Measurements from ENCODE around the gene PTCH2.
"Not testable (repeated sequence)": the region's sequence is repeated elsewhere in the genome, so short reads cannot be mapped to it uniquely, and the experiment has no call there.

Gene PTCH2

GRCh38 chr1:44811234-44811633 is 31.8 kb downstream of the PTCH2 start:
- H3K27ac ChIP-seq (ENCODE audit: low read depth, low read length), result no peak overlapping the region
- peaks cover 68% of the 10 kb centered on the region for H3K4me1 ChIP-seq (ENCODE audit: control insufficient read depth, low read length)
- TF ChIP-seq CTCF (IDR thresholded peaks at IDR 0.05; ENCODE audit: low read depth, low read length, poor library complexity, severe bottlenecking), result no peak
- no peak for TF ChIP-seq EZH2phosphoT487 (IDR thresholded peaks at IDR 0.05; ENCODE audit: borderline replicate concordance, low read length)
- H3K27me3 ChIP-seq (ENCODE audit: control insufficient read depth, low read length), result no peaks in the 10 kb centered on the region
- H3K9me3 ChIP-seq (ENCODE audit: control insufficient read depth, insufficient read depth, low read length), result no peaks in the 10 kb centered on the region
- H3F3A ChIP-seq (ENCODE audit: control insufficient read depth, insufficient read depth), result peaks cover 16% of the 10 kb centered on the region; the same call in 1 of the 2 replicates
- H3K9me2 ChIP-seq (replicated peaks; ENCODE audit: control insufficient read depth, low read length), result no peaks in the 10 kb centered on the region
- H3K79me2 ChIP-seq (ENCODE audit: control insufficient read depth, low read length), result peaks cover 9% of the 10 kb centered on the region; the same call in 1 of the 2 replicates
- no peak overlapping the region for H3K4me2 ChIP-seq (ENCODE audit: low read length)
- no peaks in the 10 kb centered on the region for H4K20me1 ChIP-seq (ENCODE audit: control insufficient read depth, insufficient read depth, low read depth, low read length)
- no peak overlapping the region for H3K4me3 ChIP-seq (ENCODE audit: low read length)
- peaks cover 22% of the 10 kb centered on the region for H3K36me3 ChIP-seq (ENCODE audit: control insufficient read depth, low read length)

DNA sequence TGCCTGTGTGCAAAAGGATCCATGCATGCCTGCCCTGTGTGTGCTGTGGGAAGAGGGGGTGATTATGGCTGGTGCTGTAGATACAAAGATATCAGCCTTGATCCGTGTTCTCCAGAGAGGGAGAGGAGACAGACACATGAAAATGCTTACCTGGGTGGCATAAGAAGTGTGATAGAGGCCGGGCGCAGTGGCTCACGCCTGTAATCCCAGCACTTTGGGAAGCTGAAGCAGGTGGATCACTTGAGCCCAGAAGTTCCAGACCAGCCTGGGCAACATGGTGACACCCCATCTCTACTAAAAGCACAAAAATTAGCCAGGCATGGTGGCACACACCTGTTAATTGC is 32.3 kb downstream of the PTCH2 start:
- H3K27me3 ChIP-seq (ENCODE audit: control insufficient read depth, low read length); H3K4me2 ChIP-seq (ENCODE audit: low read length); H3K27ac ChIP-seq (ENCODE audit: low read depth, low read length); H3K4me3 ChIP-seq (ENCODE audit: low read length); H4K20me1 ChIP-seq (ENCODE audit: control insufficient read depth, insufficient read depth, low read depth, low read length); H3K9me2 ChIP-seq (replicated peaks; ENCODE audit: control insufficient read depth, low read length); H3K79me2 ChIP-seq (ENCODE audit: control insufficient read depth, low read length); H3K9me3 ChIP-seq (ENCODE audit: control insufficient read depth, insufficient read depth, low read length): not testable (repeated sequence)
- peaks cover 68% of the 10 kb centered on the region for H3K4me1 ChIP-seq (ENCODE audit: control insufficient read depth, low read length)
- peaks cover 16% of the 10 kb centered on the region; the same call in 1 of the 2 replicates for H3F3A ChIP-seq (ENCODE audit: control insufficient read depth, insufficient read depth)
- peaks cover 26% of the 10 kb centered on the region for H3K36me3 ChIP-seq (ENCODE audit: control insufficient read depth, low read length)

- Histone ChIP-seq H3K4me2 (ENCODE audit: low read length) (peak overlapping the region; percentile 91), H3K27ac (ENCODE audit: low read depth, low read length) (peak overlapping the region; percentile 93), H3K27me3 (ENCODE audit: control insufficient read depth, low read length) (no peaks in the 10 kb centered on the region), H3K79me2 (ENCODE audit: control insufficient read depth, low read length) (peaks cover 9% of the 10 kb centered on the region; the same call in 1 of the 2 replicates), H3K9me2 (replicated peaks; ENCODE audit: control insufficient read depth, low read length) (no peaks in the 10 kb centered on the region), H3K9me3 (ENCODE audit: control insufficient read depth, insufficient read depth, low read length) (no peaks in the 10 kb centered on the region), H3K4me3 (ENCODE audit: low read length) (peak overlapping the region; percentile 55), H3K4me1 (ENCODE audit: control insufficient read depth, low read length) (peaks cover 66% of the 10 kb centered on the region), H3K36me3 (ENCODE audit: control insufficient read depth, low read length) (peaks cover 32% of the 10 kb centered on the region), H4K20me1 (ENCODE audit: control insufficient read depth, insufficient read depth, low read depth, low read length) (no peaks in the 10 kb centered on the region), H3F3A (ENCODE audit: control insufficient read depth, insufficient read depth) (peaks cover 16% of the 10 kb centered on the region; the same call in 1 of the 2 replicates)
- TF ChIP-seq CTCF (IDR thresholded peaks at IDR 0.05; ENCODE audit: low read depth, low read length, poor library complexity, severe bottlenecking) (no peak), EZH2phosphoT487 (IDR thresholded peaks at IDR 0.05; ENCODE audit: borderline replicate concordance, low read length) (no peak)
These were observed 32.8 kb downstream of the PTCH2 start for GRCh38 chr1:44810101-44810761.

Measured in DOHH2 (cell line).